ENCODE measurements around the gene GAS6. TPM values are rescaled to one million over a fixed set of nuclear protein-coding genes. Genes with fewer than 3 reads are reported as not detected.

The GAS6 gene
- total RNA-seq, 1 donor: 33.3 TPM

DNA sequence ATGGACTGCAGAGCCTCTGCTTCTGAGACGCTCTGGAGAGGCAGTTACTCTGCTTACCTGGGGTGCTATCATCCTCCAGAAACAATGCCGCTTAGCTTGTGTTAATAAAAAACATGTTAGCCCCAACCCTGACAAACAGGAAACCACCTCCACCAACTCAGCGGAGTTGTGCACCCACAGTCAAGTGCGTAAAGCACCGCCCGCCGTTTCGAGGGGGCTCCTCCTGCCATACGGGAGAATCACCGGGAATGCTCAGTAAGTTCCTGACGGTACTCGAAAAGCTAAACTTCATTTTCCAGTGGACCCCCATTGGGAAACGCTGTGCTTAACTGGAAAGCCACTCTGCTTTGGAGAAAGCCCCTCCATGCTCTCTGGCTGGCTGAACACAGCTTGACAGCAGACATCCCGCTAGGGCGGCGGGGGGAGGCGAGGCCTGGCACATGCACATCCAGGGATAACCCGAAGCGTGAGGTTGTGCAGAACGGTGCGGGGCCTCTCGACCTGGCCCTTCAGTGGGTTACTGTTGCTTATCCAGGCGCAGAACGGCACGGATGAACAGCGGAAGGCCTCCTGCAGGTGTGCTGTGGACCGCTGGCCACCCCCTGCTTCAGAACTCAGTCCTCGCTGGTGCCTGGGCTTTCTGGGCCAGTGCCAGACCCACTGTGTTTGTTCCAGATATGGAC, 17.1 kb downstream of the GAS6 start:
- DNase-seq (ENCODE audit: low read depth): no peak
- TF ChIP-seq, protein P1, sequence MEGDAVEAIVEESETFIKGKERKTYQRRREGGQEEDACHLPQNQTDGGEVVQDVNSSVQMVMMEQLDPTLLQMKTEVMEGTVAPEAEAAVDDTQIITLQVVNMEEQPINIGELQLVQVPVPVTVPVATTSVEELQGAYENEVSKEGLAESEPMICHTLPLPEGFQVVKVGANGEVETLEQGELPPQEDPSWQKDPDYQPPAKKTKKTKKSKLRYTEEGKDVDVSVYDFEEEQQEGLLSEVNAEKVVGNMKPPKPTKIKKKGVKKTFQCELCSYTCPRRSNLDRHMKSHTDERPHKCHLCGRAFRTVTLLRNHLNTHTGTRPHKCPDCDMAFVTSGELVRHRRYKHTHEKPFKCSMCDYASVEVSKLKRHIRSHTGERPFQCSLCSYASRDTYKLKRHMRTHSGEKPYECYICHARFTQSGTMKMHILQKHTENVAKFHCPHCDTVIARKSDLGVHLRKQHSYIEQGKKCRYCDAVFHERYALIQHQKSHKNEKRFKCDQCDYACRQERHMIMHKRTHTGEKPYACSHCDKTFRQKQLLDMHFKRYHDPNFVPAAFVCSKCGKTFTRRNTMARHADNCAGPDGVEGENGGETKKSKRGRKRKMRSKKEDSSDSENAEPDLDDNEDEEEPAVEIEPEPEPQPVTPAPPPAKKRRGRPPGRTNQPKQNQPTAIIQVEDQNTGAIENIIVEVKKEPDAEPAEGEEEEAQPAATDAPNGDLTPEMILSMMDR (IDR thresholded peaks at IDR 0.05; ENCODE audit: insufficient read depth, low read length): no peak
- no peak overlapping the region for H3K4me3 ChIP-seq (ENCODE audit: low read depth, low read length)

DNA sequence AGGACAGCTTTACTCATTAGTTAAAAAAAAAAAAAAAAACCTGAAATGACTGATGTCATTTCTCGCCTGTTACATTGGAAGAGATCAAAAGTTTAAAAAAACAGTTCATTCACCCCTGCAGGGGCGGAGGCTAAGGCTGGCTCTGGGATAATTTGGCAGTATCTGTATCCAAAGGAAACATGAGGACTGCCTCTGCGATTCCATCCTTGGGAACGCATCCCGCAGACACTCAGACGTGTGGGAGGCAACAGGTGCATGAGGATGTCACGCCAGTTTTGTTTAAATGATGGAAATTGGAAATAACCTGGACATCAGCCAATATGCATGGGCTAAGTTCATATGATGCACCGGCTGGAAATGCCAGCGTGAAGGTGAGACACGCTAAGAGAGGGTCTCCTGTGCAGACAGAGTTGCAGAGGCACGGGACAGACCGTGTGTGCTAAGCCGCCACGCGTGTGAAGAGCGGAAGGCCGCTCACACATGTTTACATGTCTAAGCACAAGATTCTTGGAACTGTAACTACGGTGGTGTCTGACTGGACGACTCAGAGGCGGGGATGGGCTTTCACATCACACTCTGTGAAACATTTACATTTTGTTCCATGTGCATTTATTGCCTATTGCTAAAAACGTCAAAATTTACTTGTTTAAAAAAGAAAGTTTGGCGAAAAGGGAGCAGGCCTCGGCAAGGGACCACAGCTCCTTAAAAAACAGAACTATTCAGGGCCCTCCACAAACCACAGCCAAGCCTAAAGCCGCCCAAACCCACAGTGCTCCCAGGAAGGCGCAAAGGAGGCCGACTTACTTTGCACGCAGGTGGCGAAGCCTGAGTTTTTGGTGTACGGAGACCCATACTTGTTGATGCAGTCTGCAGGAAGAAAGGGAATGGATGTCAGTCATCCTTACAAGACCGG, 17.9 kb downstream of the GAS6 start:
- DNase-seq (ENCODE audit: low read depth): no peak
- TF ChIP-seq, protein P1 (IDR thresholded peaks at IDR 0.05; ENCODE audit: insufficient read depth, low read length): no peak
- no peak overlapping the region for H3K4me3 ChIP-seq (ENCODE audit: low read depth, low read length)

DNA sequence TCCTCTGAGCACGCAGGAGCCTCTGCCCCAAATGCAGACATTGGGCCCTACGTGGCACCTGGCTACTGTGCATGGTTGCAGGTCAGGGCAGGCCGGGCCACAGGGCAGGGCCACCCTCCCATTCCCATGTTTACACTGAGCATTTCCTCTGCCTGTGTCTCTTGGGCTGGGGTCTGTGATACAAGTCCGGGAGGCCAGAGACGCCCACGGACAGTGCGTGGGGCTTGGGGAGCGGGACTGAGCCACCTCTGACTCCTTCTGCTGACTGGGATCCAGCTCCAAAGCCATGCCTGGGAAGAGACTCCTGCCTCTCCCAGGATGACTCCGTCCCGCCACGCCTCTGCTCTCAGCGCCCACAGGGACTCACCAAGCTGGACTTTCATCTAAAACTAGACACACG, 18.8 kb downstream of the GAS6 start:
- TF ChIP-seq, protein P1 (IDR thresholded peaks at IDR 0.05; ENCODE audit: insufficient read depth, low read length): no peak
- no peak for DNase-seq (ENCODE audit: low read depth)

DNA sequence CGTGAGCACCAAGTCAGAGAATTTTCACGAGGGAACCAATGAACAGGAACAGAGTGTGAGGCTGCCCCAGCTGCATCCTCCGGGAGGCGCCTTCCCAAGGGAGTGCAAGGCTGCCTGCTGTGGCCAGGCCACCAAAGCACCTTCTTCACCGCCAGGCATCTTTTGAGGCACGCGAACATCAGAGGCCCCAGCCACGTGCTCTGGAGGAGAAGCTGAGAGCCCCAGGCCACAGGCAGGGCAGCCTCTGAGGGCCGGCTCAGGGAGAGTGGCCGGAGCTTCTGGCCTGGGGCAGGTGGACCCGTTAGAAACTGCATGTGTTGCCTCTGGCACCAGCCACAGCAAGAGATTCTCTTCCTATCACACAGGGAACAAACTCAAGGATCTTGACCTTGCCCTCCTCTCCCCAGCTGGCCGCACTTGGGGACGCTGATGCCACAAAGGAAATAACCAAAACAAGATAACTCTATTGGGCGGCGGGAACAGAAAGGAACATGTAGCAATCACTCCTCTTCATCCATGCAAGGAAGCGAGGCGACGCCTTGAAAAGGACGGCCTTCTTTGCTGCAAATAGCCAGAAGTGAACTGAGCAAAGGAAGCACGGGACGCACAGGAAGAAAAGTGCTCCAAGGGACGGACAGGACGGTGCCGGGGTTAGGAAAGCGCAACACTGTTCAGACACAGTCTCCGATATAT, 19.9 kb downstream of the GAS6 start:
- TF ChIP-seq, protein P1 (IDR thresholded peaks at IDR 0.05; ENCODE audit: insufficient read depth, low read length): no peak
- no peak for DNase-seq (ENCODE audit: low read depth)
- no peak overlapping the region for H3K4me3 ChIP-seq (ENCODE audit: low read depth, low read length)

More for the DNA sequence above, 18.8 kb downstream of the GAS6 start:
- no peak overlapping the region for H3K4me3 ChIP-seq (ENCODE audit: low read depth, low read length)

DNA sequence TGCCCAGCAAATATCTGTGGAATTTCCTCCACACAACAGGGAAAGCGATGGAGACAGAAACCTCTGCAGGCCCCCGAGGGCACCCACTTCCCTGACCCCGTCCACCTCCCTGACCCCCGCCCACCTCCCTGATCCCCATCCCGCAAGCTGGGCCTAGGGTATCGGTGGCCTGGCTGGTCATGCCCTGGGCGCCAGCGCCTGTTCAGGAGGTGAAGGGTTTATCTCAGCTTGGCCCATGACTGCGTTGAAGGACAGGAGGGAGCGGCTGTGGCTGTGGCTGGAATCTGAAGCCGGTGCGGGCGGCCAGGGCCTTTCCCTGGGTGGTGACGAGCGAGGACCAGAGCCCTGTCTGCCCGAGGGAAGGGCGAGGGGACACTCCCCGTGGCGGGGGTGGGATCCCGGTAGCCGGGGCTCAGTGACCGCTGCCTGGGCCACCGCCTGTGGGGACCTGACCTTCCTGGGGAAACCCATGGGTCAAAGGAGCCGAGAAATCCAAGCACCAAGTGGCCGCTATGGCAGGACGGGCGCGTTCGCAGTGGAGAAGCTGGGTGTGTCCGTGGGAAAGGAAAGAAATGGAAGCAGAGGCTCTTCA, 20.7 kb downstream of the GAS6 start:
- TF ChIP-seq, protein P1 (IDR thresholded peaks at IDR 0.05; ENCODE audit: insufficient read depth, low read length): no peak
- DNase-seq (ENCODE audit: low read depth): no peak
- no peak overlapping the region for H3K4me3 ChIP-seq (ENCODE audit: low read depth, low read length)

DNA sequence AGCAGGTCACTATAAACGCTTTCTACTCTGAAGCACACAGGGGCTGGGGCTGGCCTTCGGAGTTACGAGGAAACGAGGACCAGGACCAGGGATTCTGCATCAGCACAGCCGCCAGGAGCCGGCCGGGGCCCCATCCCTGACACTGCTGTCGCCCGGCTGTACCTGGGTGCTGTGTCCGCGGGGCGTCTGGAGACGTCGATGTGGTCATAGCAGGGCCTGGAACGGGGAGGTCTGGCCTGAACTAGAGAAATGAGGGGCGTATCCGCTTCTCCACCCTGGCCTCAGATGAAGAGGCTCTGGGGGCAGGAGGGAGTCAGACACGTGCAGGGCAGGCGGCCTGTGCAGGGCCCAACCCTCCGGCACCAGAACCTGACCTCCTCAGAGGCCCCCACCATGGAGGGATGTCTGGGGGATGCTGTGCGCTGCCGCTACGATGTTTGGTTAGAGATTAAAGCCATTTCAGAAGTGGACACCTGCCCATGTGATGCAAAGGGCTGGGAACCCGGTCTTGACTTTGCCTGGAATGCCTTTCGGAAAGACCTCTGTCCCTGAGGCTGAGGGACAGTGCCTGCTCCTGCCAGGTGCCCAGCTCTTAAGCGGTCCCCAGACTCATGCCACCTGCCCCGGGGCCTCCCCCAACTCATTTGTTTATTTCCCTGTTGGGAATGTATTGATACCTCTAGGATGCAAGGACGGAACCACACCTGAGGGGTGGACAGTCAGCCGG, 21.4 kb downstream of the GAS6 start:
- DNase-seq (ENCODE audit: low read depth): no peak
- H3K4me3 ChIP-seq (ENCODE audit: low read depth, low read length): no peak overlapping the region
- TF ChIP-seq, protein P1 (IDR thresholded peaks at IDR 0.05; ENCODE audit: insufficient read depth, low read length): no peak
